GM18502 (cell line): Measurements from ENCODE around the gene PARD3.
A peak's percentile ranks its signal among the peaks of the same experiment; 100 is the strongest.
"Not testable (repeated sequence)": the region's sequence is repeated elsewhere in the genome, so short reads cannot be mapped to it uniquely, and the experiment has no call there.

Experiments used
- ATAC-seq: cut with Tn5 transposase; IDR thresholded peaks from one replicate; pipeline ENCODE4 v1.9.1; 2021; ENCODE audit warnings: mild to moderate bottlenecking; ENCODE audit not compliant: unreplicated experiment, poor library complexity

The PARD3 gene

DNA sequence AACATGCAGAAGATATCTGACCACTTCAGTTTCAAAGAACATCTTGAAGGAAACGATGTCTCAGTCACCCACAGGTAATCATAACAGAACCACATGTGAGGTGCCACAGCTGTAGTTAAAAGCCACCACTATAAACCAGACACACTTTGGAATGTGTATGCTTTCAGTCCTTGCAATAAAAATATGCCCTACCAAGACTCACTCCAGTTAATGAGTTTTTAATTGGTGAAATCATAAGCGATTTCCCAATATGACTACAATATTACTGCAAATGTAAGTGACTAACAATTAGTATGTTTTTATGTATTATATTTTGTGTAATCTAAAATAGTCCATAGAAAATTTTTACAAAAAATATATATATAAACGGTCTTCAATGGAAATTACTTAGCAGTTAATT lies 428.2 kb downstream of the PARD3 start:
- ATAC-seq: no peak

GRCh38 chr10:34384372-34384771 lies 430.7 kb downstream of the PARD3 start:
- ATAC-seq: no peak

DNA sequence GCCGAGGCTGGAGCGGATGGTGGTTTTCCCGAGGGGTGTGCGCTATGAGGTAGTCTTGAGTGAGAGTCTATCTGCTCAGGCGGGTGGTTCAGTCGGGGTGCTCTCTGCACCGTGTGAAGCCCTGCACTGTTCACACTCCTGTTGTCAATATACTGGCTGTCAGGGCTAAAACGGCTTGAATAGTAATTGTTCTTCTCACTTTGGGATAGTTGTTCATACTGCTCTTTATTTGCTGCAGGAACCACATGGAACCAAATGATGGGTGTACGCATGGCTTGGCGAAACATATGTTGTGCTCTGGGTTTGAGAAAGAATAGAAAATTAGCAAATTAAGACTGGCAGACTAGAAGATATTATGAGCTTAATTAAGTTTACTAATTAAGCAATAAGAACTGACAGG lies 432.5 kb downstream of the PARD3 start:
- ATAC-seq: no peak

GRCh38 chr10:34380856-34381255 lies 434.2 kb downstream of the PARD3 start:
- no peak for ATAC-seq

DNA sequence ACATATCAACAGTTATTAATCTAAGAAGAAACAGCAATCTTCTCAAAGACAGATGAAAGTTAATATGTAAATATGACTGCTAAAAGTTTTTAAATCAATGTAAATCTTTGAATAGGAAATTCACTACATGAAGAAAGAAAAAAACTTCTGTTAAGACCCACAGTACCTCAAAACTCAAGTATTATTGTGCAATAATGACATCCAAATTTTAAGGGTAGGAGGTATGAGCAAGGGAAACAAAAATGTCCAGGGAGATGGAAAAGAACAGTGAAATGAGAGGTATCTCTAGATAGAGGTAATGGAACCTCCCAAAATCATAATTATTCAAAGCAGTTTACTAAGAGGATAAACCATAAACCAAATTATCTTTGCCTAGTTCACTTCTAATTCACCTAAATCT lies 436.8 kb downstream of the PARD3 start:
- no peak for ATAC-seq

DNA sequence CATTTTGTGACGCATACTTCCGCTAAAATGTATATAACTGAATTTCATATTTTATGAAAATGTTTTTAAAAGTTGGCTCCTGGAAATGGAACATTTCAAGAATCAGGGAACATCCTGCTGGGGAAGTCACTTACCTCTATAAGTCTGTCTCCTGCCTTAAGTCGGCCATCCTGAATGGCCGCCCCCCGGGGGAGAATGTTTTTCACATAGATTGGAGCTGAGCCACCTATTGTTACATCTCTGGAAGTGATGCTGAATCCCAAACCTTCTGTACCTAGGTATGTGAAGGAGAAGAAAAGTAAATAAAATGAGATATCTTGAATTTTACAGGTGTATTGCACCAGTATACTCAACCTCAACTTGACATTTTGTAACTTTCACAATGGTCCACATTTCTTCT lies 437.3 kb downstream of the PARD3 start:
- ATAC-seq: no peak

DNA sequence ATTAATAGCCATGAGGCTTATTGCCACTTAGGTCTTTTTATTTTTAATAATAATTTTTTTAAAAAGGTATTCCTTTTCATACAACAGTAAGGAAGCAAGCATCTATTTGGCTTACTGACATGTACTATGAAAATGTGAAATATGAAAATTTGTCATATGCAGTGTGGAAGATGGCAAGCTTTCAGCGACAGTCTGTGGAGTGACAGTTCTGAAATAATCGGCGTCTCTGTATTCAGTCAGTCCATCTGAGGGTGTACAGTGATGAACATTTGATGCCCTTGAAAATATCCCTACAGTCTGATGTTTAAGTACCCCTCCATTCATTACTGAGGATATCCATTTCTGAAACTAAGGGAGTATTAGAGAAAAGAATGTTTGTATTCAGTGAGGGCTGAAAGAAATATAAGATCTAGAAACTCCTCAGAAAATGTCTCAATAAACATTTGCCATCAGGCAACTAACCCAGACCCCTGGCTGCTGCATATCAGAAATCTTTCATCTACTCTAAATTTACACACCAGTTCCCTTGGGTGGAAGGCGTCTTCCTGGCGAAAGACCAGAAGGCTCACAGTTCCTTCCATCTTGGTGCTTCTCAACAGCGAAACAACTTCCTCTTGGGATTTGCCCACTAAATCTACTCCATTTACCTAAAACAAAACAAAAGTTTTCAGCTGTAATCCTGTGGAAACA lies 440.6 kb downstream of the PARD3 start:
- ATAC-seq: peak; percentile 4

DNA sequence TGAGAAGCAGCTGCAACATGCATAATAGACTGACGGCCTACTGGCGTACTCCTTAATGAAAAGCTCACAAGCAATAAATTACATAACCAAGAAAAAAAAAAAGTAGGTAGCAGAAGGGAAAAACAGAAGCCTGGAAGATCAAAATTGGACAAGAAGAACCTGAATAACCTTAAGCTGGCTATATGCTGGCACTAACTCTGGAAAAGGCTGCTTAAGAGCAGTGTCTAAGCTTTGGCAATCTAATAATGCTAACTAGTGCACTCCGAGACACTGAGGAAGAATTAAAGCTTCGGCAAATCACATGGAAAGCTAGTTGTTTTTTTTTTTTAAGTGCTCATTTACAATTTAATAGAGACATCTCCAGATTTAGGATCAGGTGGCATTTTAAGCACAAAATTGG lies 441.9 kb downstream of the PARD3 start:
- no peak for ATAC-seq

DNA sequence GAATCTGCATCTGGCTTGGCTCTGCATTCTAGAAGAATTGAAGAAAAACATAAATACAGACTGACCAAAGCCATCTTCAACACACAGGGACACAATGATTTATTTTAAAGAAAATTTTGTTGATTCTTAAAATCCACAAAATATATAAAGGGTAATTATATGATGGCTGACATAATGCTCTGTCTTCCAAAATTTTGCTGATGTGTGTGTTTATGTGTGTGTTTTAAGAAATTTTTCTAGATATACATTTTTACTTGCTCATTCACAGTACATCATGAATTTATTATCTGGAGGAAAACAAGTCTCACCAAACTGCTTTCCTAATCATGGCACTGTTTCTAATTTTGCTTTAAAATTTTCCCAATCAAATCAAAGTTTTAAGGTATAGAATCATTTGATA lies 442.6 kb downstream of the PARD3 start:
- no peak for ATAC-seq

GRCh38 chr10:34370126-34370525 lies 445.0 kb downstream of the PARD3 start:
- no peak for ATAC-seq

GRCh38 chr10:34369120-34369519 lies 446.0 kb downstream of the PARD3 start:
- ATAC-seq: no peak

GRCh38 chr10:34364253-34365037 lies 450.7 kb downstream of the PARD3 start:
- ATAC-seq: no peak

DNA sequence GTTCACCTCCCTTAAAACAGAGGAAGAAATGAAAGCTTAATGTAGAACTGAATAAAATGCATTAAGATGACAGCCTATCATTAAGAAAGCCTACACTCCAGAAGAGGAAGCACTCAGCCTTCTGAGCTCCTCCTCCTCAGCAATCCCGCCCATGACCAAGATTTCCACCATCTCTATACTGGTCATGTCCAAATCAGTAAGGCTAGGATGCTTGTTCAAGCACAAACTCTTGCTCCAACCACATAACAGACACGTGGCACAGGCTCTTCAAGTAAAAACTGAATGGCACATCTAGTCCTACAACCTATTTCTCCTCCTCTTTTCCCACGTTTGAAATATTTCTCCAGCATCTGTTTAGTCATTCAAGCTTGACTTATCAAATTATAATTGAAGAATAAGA lies 454.1 kb downstream of the PARD3 start:
- no peak for ATAC-seq

- ATAC-seq: no peak
Observed at GRCh38 chr10:34359435-34359813, 455.7 kb downstream of the PARD3 start.

- no peak for ATAC-seq
Observed at GRCh38 chr10:34358729-34359434, 456.2 kb downstream of the PARD3 start.

GRCh38 chr10:34356463-34356862 lies 458.6 kb downstream of the PARD3 start:
- ATAC-seq: no peak

- not testable (repeated sequence) for ATAC-seq
Observed at GRCh38 chr10:34353530-34353929, 461.6 kb downstream of the PARD3 start.

DNA sequence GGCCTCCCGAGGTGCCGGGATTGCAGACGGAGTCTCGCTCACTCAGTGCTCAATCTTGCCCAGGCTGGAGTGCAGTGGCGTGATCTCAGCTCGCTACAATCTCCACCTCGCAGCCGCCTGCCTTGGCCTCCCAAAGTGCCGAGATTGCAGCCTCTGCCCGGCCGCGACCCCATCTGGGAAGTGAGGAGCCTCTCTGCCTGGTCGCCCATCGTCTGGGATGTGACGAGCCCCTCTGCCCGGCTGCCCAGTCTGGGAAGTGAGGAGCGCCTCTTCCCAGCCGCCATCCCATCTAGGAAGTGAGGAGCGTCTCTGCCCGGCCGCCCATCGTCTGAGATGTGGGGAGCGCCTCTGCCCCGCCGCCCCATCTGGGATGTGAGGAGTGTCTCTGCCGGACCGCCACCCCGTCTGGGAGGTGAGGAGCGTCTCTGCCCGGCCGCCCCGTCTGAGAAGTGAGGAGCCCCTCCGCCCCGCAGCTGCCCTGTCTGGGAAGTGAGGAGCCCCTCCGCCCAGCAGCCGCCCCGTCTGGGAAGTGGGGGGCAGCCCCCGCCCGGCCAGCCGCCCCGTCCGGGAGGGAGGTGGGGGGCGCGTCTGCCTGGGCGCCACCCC lies 462.4 kb downstream of the PARD3 start:
- not testable (repeated sequence) for ATAC-seq

- ATAC-seq: no peak
Observed at GRCh38 chr10:34351161-34351560, 463.9 kb downstream of the PARD3 start.

DNA sequence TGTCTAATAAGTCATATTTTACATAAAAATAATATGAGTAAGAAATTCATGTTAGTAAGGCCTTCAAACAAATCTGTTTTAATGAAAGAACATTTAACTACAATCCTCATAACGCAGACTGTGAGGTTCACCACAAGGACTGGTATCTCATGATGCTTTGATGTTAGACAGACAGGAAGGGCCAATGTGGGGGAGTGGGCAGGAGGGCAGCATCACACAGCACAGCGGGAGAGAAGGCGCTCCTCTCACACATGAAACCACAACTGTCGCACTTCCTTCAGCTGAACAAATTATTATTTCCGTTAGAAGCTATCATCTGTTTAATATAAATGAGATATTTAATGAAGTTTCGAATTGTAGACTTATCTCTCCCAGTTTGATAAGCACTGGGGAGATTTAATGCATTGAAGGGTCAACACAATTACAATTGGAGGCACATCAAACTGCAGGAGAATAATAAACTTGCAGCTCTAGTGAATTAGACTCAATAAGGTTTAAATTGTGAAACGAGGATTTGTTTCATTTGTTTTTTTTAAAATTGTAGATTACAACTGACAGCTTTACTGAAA lies 466.1 kb downstream of the PARD3 start:
- ATAC-seq: no peak

GRCh38 chr10:34348021-34348420 lies 467.1 kb downstream of the PARD3 start:
- no peak for ATAC-seq
